A673 (cell line): ENCODE measurements around the gene PLA2G6.

Experiments
- CTCF ChIP-seq: fragments of 300-800, 200-600 bp; sonication (generic); conservative IDR thresholded peaks from 2 replicates; pipeline ENCODE4 v1.5.1; 2017; ENCODE audit warnings: low read depth, mild to moderate bottlenecking, antibody characterized with exemption, low read length, moderate library complexity, mixed read lengths
- EZH2 ChIP-seq: fragments of 200-600 bp; sonication (generic); IDR thresholded peaks from 2 replicates; pipeline ENCODE4 v1.6.1; 2017; ENCODE audit warnings: borderline replicate concordance, low read depth, mild to moderate bottlenecking, mixed read lengths, antibody characterized with exemption, low read length; ENCODE audit not compliant: poor library complexity, severe bottlenecking

- TF ChIP-seq EZH2 (no peak), CTCF (no peak)
Observed at GRCh38 chr22:38075105-38075825, 106.4 kb downstream of the PLA2G6 start.
